Cardiac muscle cell (in vitro differentiated cells and primary cell): Measurements from ENCODE around the gene RCBTB2. TPM values are rescaled to one million over a fixed set of nuclear protein-coding genes. Genes with fewer than 3 reads are reported as not detected.

Experiments
- DNase-seq, 2 donors: peaks; one replicate each; pipeline versions ENCODE4 v3.0.0 to v3.0.0-alpha.2; 2010 to 2017; ENCODE audit warnings: low read depth in 1 of 2, low spot score in 1 of 2
- H3K27ac ChIP-seq: fragments of 200-600 bp; sonication (generic); 2 replicates; pipeline ENCODE4 v1.5.1; 2016
- H3K27me3 ChIP-seq: fragments of 200-600 bp; sonication (generic); 2 replicates; pipeline ENCODE4 v1.6.0; 2016; ENCODE audit warnings: control low read depth
- H3K36me3 ChIP-seq: fragments of 200-600 bp; sonication (generic); 2 replicates; pipeline ENCODE4 v1.5.1; 2016; ENCODE audit warnings: control low read depth
- H3K4me1 ChIP-seq: fragments of 200-600 bp; sonication (generic); 2 replicates; pipeline ENCODE4 v1.8.1; 2017; ENCODE audit warnings: low read depth, mild to moderate bottlenecking, mixed run types
- H3K4me3 ChIP-seq: fragments of 200-600 bp; sonication (generic); 2 replicates; pipeline ENCODE4 v1.5.1; 2016; ENCODE audit warnings: mild to moderate bottlenecking
- H3K9me3 ChIP-seq: fragments of 200-600 bp; sonication (generic); 2 replicates; pipeline ENCODE4 v1.5.1; 2017; ENCODE audit warnings: low read depth, mild to moderate bottlenecking, control low read depth
- CTCF ChIP-seq: IDR thresholded peaks from 2 replicates; pipeline ENCODE4 v1.5.1; 2012; ENCODE audit warnings: low read depth, mild to moderate bottlenecking, low read length
- polyA plus RNA-seq: library from polyadenylated mRNA; unstranded; fragments of >200 nt; fragmentation: Nextera tagmentation; extraction: Ambion mirVana; gene quantifications from 2 replicates; pipeline ENCODE4 v1.2.1, GENCODE V29; 2016
- total RNA-seq: library from RNA; depleted of rRNA; stranded (reverse); fragments of >200 nt; gene quantifications from 2 replicates; pipeline ENCODE4 v1.2.3, GENCODE V29; 2016

The RCBTB2 gene
- total and polyA plus RNA-seq, 2 experiments from 2014 or later, result 10.0 to 15.4 TPM

GRCh38 chr13:48449656-48450055 lies 83.2 kb downstream of the RCBTB2 start:
- H3K4me3 ChIP-seq, result no peak overlapping the region
- no peak for DNase-seq
- no peak overlapping the region for H3K27ac ChIP-seq
- H3K36me3 ChIP-seq, result peaks cover 7% of the 10 kb centered on the region
- H3K9me3 ChIP-seq, result no peaks in the 10 kb centered on the region
- H3K4me1 ChIP-seq, result no peaks in the 10 kb centered on the region
- TF ChIP-seq CTCF, result no peak
- no peaks in the 10 kb centered on the region for H3K27me3 ChIP-seq

- peak in 1 of 2 donors; percentile 83 for DNase-seq
- Histone ChIP-seq H3K4me1 (no peaks in the 10 kb centered on the region), H3K4me3 (no peak overlapping the region), H3K27ac (no peak overlapping the region), H3K36me3 (peaks cover 7% of the 10 kb centered on the region), H3K9me3 (no peaks in the 10 kb centered on the region), H3K27me3 (no peaks in the 10 kb centered on the region)
- TF ChIP-seq CTCF, result no peak
These were observed 83.8 kb downstream of the RCBTB2 start for GRCh38 chr13:48448959-48449614.

GRCh38 chr13:48448285-48448958 lies 84.5 kb downstream of the RCBTB2 start:
- no peaks in the 10 kb centered on the region for H3K9me3 ChIP-seq
- no peaks in the 10 kb centered on the region for H3K27me3 ChIP-seq
- DNase-seq, result no peak
- H3K36me3 ChIP-seq, result peaks cover 3% of the 10 kb centered on the region
- TF ChIP-seq CTCF, result no peak
- no peak overlapping the region for H3K27ac ChIP-seq
- H3K4me3 ChIP-seq, result no peak overlapping the region
- H3K4me1 ChIP-seq, result no peaks in the 10 kb centered on the region

GRCh38 chr13:48446464-48446863 lies 86.4 kb downstream of the RCBTB2 start:
- TF ChIP-seq CTCF, result no peak
- no peak overlapping the region for H3K4me3 ChIP-seq
- no peaks in the 10 kb centered on the region for H3K4me1 ChIP-seq

GRCh38 chr13:48443442-48444208 lies 89.3 kb downstream of the RCBTB2 start:
- no peak for TF ChIP-seq CTCF
- DNase-seq, result peak in 1 of 2 donors; percentile 7
- no peaks in the 10 kb centered on the region for H3K36me3 ChIP-seq

More at GRCh38 chr13:48446464-48446863, 86.4 kb downstream of the RCBTB2 start:
- no peaks in the 10 kb centered on the region for H3K9me3 ChIP-seq
- DNase-seq, result peak in 1 of 2 donors; percentile 69
- H3K36me3 ChIP-seq, result no peaks in the 10 kb centered on the region
- H3K27me3 ChIP-seq, result no peaks in the 10 kb centered on the region
- no peak overlapping the region for H3K27ac ChIP-seq

More at GRCh38 chr13:48443442-48444208, 89.3 kb downstream of the RCBTB2 start:
- H3K27ac ChIP-seq, result no peak overlapping the region
- H3K4me1 ChIP-seq, result no peaks in the 10 kb centered on the region
- no peaks in the 10 kb centered on the region for H3K9me3 ChIP-seq
- no peaks in the 10 kb centered on the region for H3K27me3 ChIP-seq
- no peak overlapping the region for H3K4me3 ChIP-seq

Other genes with a start within 250 kb of the RCBTB2 start
- 18.5 and 23.0 TPM in 2 replicates for gene RB1, start 229.3 kb downstream of the RCBTB2 start, total RNA-seq
- 23.6 and 33.9 TPM in 2 replicates for gene RB1, start 229.3 kb downstream of the RCBTB2 start, polyA plus RNA-seq
- gene LPAR6, start 120.0 kb downstream of the RCBTB2 start, total RNA-seq, result 0.11 and 0.45 TPM in 2 replicates
- gene LPAR6, start 120.0 kb downstream of the RCBTB2 start, polyA plus RNA-seq, result 1.5 and 1.9 TPM in 2 replicates
- 0.14 and 0.30 TPM in 2 replicates for gene CYSLTR2, start 120.8 kb upstream of the RCBTB2 start, total RNA-seq
- gene CYSLTR2, start 120.8 kb upstream of the RCBTB2 start, polyA plus RNA-seq, result 0.48 TPM in 1 of 2 replicates, not detected in the other